Mucosa of descending colon (tissue), 3 donors: Measurements from ENCODE around the gene NKAIN2. TPM values are rescaled to one million over a fixed set of nuclear protein-coding genes. Genes with fewer than 3 reads are reported as not detected.

Experiments used
- ATAC-seq: fragments of 200-7000 bp; cut with Tn5 transposase; one replicate; pipeline ENCODE4 v1.9.1; 2020; ENCODE audit warnings: mild to moderate bottlenecking, moderate library complexity
- DNase-seq, 3 donors: peaks; one replicate each; pipeline ENCODE4 v3.0.0-alpha.2; 2020
- H3K36me3 ChIP-seq: fragments of 200-600 bp; one replicate; pipeline ENCODE4 v1.8.0; 2021; ENCODE audit warnings: low read depth, mild to moderate bottlenecking
- H3K4me1 ChIP-seq: fragments of 200-600 bp; one replicate; pipeline ENCODE4 v1.8.0; 2021; ENCODE audit warnings: low read depth, mild to moderate bottlenecking
- H3K4me3 ChIP-seq: fragments of 200-600 bp; one replicate; pipeline ENCODE4 v1.8.0; 2021; ENCODE audit warnings: mild to moderate bottlenecking
- H3K9me3 ChIP-seq: fragments of 200-600 bp; one replicate; pipeline ENCODE4 v1.8.0; 2021; ENCODE audit warnings: mild to moderate bottlenecking
- intact Hi-C, 2 donors: fragments of 100-400 bp; cut with DNase I in 1 of 2; cut with micrococcal nuclease in 1 of 2; formaldehyde crosslinking; loops; one replicate each; pipeline versions ENCODE4 v1.11.0 to v1.11.1; 2022; cut with DNase I, micrococcal nuclease
- total RNA-seq, 3 donors: library from RNA; stranded (reverse); fragmentation: NEBNext Ultra II Directional in 2 of 3; extraction: Animal tissue kit (Norgen Biotek cat#: 25700) in 2 of 3; gene quantifications; one replicate each; pipeline versions ENCODE4 v1.2.1 to v1.2.4, GENCODE V29; 2021 to 2023
- TF ChIP-seq, protein P1 (sequence below): fragments of 200-600 bp; IDR thresholded peaks from one replicate; pipeline ENCODE4 v1.8.0; 2022; ENCODE audit warnings: antibody characterized with exemption, mild to moderate bottlenecking
- donor health status: DM: no; HTN: no; CAD: no; lungs with moderate emphysema.
- donor health status: DM: no; HTN: no; CAD: no.
- donor health status: DM: no; HTN: yes; CAD: no.

The NKAIN2 gene
- total RNA-seq, 3 donors from 2014 or later: 0.34 to 4.7 (median 0.69) TPM

DNA sequence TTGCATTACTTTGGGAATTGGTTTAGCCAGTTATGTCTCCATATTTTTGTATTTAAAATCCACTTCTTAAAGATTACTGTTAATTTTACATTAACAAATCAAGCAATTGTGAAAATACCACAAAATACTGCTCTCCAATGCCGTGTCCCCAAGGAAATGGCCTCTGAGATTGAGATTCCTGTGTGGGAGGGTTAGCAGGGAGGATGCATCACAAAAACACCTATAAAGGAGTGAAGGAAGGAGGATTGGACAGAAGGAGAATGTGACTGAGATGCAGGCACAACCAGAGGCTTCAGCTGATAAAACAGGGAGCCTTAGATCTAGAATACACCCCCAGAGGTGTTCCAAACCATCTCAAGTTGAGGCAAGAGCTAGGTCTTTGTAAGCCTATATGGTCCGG is 34.2 kb upstream of the NKAIN2 start:
- no peaks in the 10 kb centered on the region for H3K4me1 ChIP-seq
- no peak for ATAC-seq
- TF ChIP-seq, protein P1, sequence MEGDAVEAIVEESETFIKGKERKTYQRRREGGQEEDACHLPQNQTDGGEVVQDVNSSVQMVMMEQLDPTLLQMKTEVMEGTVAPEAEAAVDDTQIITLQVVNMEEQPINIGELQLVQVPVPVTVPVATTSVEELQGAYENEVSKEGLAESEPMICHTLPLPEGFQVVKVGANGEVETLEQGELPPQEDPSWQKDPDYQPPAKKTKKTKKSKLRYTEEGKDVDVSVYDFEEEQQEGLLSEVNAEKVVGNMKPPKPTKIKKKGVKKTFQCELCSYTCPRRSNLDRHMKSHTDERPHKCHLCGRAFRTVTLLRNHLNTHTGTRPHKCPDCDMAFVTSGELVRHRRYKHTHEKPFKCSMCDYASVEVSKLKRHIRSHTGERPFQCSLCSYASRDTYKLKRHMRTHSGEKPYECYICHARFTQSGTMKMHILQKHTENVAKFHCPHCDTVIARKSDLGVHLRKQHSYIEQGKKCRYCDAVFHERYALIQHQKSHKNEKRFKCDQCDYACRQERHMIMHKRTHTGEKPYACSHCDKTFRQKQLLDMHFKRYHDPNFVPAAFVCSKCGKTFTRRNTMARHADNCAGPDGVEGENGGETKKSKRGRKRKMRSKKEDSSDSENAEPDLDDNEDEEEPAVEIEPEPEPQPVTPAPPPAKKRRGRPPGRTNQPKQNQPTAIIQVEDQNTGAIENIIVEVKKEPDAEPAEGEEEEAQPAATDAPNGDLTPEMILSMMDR: no peak

GRCh38 chr6:123770247-123770949 is 33.3 kb upstream of the NKAIN2 start:
- intact Hi-C loops: no loop called here
- H3K4me1 ChIP-seq: no peaks in the 10 kb centered on the region
- ATAC-seq: no peak
- no peaks in the 10 kb centered on the region for H3K9me3 ChIP-seq
- H3K4me3 ChIP-seq: no peak overlapping the region
- TF ChIP-seq, protein P1: no peak
- DNase-seq: no peak
- H3K36me3 ChIP-seq: no peaks in the 10 kb centered on the region

More for the DNA sequence above, 34.2 kb upstream of the NKAIN2 start:
- Histone ChIP-seq H3K36me3 (no peaks in the 10 kb centered on the region), H3K4me3 (no peak overlapping the region), H3K9me3 (no peaks in the 10 kb centered on the region)
- no peak for DNase-seq
- intact Hi-C loops: no loop called here

GRCh38 chr6:123771126-123771525 is 32.5 kb upstream of the NKAIN2 start:
- H3K9me3 ChIP-seq: no peaks in the 10 kb centered on the region
- DNase-seq (no peak), ATAC-seq (no peak)
- no peak overlapping the region for H3K4me3 ChIP-seq
- intact Hi-C loops: no loop called here
- H3K36me3 ChIP-seq: no peaks in the 10 kb centered on the region
- H3K4me1 ChIP-seq: no peaks in the 10 kb centered on the region
- TF ChIP-seq, protein P1: no peak

DNA sequence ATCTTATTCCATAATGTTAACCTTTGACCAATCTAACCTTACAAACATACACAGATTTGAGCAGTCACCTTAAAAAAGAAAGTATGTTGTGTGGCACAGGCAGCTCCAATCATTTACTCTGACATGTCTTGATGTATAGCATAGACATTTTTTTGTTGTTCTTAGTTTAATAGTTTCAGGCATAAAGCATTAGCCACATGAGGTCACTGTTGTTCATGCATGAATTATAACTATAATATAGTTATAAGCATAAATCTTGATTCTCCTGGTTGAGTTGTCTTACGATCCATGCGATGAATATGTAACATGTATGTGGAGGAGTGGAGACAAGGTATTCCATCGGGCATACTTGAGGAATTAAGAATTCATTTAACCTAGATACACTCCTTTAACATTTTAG is 26.1 kb upstream of the NKAIN2 start:
- intact Hi-C loops: no loop called here
- TF ChIP-seq, protein P1: no peak
- DNase-seq (no peak), ATAC-seq (no peak)
- Histone ChIP-seq H3K4me1 (no peaks in the 10 kb centered on the region), H3K36me3 (no peaks in the 10 kb centered on the region), H3K4me3 (no peak overlapping the region), H3K9me3 (no peaks in the 10 kb centered on the region)

GRCh38 chr6:123780021-123780420 is 23.6 kb upstream of the NKAIN2 start:
- ATAC-seq (no peak), DNase-seq (no peak)
- Histone ChIP-seq H3K4me1 (no peaks in the 10 kb centered on the region), H3K36me3 (no peaks in the 10 kb centered on the region), H3K4me3 (no peak overlapping the region), H3K9me3 (no peaks in the 10 kb centered on the region)
- intact Hi-C loops: no loop called here
- TF ChIP-seq, protein P1: no peak
